GM21526 (cell line): ENCODE results near the gene ZNF491.
"Not testable (repeated sequence)": the region's sequence is repeated elsewhere in the genome, so short reads cannot be mapped to it uniquely, and the experiment has no call there.

Experiments
- ATAC-seq: cut with Tn5 transposase; IDR thresholded peaks from one replicate; pipeline ENCODE4 v1.9.1; 2021; ENCODE audit warnings: moderate library complexity; ENCODE audit not compliant: unreplicated experiment, low FRiP score

Gene ZNF491

DNA sequence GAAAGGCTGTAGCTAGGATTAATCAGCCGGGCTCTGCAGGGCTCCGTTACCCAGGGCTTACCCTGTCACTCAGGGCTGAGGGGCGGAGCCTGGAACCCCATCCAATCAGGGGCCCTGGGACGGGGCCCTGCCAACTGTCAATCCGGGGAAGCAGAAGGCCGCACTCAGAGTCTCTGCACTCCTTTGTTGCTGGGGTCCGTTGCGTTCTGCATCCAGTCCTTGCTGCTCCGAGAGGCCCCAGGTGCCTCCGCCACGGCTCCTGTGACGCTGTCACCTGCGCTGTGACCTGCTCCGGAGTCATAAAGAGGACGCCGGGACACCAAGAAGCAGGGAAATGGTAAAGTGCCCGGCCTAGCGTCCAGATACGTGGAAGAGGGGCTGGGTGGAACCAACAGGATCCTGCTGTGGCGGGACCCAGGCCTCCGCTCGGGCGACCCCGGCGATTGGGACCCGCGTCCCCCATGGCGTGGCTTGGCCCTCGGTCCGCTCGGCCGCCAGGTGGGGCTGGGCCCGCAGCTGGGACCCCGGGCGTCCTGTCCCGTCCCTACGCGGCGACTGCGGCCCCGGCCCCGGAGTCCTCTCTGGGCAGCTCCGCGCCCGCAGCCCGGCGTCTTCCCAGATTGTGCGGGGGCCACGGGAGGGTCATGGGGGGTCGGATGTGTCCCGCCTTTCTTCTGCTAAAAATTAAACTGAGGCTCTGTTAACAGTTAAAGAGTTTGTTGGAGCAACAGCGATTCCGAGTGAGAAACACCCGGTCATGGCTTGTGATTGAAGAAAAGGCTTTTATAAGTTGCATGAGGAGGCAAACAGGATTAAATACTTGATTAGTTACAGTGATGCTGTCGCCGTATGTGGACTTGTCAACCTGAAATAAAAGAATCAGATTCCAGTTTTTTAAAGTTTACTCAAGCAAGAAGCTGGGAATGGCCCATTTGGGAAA, at the start of gene ZNF491:
Gene ZNF491 (plus strand): TSS at position 133 of the 940 bp plus-strand sequence. CDS start 7,431 bp downstream, outside the sequence.
- ATAC-seq, result peak; percentile 92

DNA sequence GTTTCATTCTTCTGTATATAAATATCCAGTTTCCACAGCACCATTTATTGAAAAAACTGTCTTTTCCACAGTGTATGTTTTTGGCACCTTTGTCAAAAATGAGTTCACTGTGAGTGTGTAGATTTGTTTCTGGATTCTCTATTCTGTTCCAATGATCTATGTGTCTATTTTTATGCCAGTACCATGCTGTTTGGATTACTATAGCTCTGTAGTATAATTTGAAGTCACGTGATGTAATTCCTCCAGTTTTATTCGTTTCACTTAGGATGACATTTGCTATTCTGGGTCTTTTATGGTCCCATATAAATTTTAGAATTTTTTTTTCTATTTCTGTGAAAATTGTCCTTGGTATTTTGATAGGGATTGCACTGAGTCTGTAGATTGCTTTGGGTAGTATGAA, 48.6 kb upstream of the ZNF491 start:
- ATAC-seq, result no peak

- no peak for ATAC-seq
These were observed 46.0 kb upstream of the ZNF491 start for GRCh38 chr19:11752244-11752736.

- ATAC-seq, result no peak
These were observed 43.7 kb upstream of the ZNF491 start for GRCh38 chr19:11754663-11755062.

DNA sequence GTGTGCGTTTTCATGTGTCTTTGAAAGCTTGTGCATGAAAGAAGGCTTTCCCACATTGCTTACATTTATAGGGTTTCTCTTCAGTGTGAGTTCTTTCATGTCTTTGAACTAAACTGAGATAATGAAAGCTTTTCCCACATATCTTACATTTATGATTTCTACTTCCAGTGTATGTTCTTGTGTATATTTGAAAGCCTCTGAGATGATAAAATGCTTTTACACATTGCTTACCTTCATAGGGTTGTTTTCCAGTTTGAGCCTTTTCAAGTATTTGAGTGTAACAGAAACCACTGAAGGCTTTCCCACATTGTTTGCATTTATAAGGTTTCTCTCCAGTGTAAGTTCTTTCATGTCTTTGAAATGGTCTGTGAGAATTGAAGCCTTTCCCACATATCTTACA, 41.4 kb upstream of the ZNF491 start:
- ATAC-seq, result no peak

DNA sequence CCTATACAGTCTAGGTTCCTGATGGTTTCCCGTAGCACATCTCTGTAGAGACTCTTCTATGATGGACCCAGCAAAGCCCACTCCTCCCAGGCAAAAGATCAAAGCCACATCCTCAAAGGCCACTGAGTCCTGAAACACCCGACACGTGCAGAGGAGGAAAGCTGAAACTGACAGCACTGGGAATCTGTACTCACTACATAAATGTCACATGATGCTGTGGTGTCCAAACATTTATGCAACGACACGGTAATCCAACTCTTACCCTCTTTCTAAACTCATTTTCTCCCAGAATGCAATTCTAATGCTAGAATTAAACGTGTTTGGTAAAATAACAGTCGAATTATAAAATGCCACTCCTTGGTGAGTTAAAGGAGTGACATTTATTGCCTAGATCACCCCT, 38.5 kb upstream of the ZNF491 start:
- ATAC-seq, result no peak

DNA sequence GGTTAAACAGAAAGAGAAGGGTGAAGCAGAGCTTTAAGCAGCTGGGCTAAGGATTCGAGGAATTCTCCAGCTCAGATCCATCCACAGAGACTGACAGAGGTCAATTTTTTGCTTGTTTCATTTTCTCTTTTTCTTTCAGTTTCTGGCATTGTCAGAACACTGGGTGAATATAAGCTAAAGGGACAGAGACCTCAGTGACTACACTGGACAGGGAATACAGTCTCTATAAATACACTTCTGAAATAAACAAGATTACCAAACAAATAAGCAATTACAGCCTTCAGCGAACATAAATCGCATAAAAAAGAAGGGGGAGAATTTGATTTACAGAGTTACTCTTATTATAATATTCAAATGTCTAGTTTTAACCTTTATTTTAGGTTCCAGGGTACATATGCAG, 35.2 kb upstream of the ZNF491 start:
- no peak for ATAC-seq

DNA sequence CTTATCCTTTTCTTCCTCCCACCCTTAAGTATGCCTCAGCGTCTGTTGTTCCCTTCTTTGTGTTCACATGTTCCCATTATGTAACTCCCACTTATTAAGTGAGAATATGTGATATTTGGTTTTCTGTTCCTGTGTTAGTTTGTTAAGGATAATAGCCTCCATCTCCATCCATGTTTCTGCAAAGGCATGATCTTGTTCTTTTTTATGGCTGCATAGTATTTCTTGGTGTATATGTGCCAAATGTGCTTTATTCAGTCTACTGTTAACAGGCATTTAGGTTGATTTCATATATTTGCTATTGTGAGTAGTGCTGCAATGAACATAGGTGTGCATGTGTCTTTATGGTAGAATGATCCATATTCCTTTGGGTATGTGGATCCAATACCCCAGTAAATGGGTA, 34.7 kb upstream of the ZNF491 start:
- ATAC-seq, result no peak

DNA sequence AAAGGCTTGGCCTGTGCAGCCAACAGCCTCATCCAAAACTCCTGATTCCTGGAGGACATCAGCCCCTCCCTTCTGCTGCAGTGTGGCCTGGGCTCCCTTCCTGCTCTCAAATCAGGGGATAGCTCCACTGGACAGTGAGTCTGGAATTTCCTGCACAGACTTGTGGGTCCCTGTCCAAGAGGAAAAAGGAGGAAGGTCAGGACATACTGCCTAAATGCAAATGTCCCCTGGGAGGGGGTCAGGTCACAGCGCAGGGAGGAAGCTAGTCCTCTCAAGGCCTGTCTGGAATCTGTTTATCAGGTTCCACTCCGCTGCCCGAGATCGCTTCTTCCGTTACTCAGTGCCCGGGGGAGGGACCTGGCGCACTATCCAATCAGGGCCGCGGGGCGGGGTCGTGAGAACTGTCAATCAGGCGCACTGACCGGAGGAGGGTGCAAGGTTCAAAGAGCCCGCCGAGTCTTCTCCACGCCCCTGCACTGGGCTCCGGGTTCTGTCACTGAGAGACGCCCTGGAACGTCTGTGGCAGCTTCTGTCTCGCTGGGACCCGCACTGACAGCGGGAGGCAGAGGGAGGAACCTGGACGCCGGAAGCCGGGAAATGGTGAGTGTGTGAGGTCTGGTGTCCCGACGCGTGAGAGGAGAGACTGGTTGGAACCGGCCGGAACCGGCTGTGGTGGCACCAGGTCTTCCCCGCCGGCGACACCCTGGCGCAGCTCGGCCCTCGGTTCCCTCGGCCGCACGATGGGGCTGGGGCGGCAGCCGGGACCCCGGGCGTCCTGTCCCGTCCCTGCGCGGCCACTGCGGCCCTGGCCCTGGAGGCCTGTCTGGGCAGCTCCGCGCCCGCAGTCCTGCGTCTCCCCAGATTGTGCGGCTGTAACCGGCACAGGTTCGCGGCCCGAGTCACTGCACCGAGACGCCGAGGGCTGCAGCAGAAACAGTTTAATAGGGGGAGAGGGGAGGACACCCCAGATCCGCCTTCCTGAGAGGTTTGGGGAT, 31.4 kb upstream of the ZNF491 start, which contains the start of gene ZNF441:
Gene ZNF441 (plus strand): TSS at position 404 of the 995 bp plus-strand sequence. CDS start 194 bp downstream, at position 598.
- ATAC-seq, result peak; percentile 83

DNA sequence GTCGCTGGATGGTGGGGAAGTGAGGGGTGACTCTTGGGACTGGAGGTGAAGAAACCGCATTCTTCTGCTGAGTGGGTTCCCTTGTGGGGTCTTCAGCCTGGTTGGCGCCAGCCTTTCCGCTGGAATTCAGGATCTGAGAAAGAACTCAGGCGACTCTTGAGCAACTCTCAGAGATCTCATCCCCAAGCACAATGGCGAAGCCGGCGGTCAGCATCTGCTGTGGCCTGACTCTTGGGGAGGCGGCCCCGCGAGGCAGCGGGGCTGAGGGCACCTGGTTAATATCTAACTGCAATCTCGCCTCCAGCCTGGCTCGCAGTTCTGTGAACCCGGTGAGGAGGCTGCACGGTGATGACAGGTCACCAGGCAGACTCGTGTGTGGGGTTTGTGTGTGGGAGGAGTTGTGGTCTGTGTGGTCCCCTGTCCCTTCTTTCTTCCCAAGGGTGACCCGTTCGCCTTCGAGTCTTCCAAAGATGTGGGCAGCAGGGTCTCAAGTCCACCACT, 30.6 kb upstream of the ZNF491 start:
- ATAC-seq, result peak; percentile 8

DNA sequence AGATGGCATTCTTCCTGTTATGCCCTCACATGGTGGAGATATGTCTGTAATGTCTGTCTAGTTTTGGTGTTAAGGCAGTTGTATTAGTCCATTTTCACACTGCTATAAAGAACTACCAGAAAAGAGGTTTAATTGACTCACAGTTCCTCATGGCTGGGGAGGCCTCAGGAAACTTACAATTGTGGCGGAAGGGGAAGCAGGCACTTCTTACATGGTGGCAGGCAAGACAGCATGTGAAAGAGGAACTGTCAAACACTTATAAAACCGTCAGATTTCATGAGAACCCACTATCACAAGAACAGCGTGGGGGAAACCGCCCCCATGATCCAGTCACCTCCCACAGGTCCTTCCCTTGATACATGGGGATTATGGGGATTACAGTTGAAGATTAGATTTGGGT, 28.3 kb upstream of the ZNF491 start:
- ATAC-seq, result no peak

GRCh38 chr19:11771520-11771919, 26.8 kb upstream of the ZNF491 start:
- ATAC-seq, result not testable (repeated sequence)

GRCh38 chr19:11776669-11777068, 21.7 kb upstream of the ZNF491 start:
- not testable (repeated sequence) for ATAC-seq

GRCh38 chr19:11780431-11781020, 17.8 kb upstream of the ZNF491 start:
- no peak for ATAC-seq

- no peak for ATAC-seq
These were observed 16.8 kb upstream of the ZNF491 start for GRCh38 chr19:11781295-11782057.

- no peak for ATAC-seq
These were observed 14.6 kb upstream of the ZNF491 start for GRCh38 chr19:11783767-11784166.

DNA sequence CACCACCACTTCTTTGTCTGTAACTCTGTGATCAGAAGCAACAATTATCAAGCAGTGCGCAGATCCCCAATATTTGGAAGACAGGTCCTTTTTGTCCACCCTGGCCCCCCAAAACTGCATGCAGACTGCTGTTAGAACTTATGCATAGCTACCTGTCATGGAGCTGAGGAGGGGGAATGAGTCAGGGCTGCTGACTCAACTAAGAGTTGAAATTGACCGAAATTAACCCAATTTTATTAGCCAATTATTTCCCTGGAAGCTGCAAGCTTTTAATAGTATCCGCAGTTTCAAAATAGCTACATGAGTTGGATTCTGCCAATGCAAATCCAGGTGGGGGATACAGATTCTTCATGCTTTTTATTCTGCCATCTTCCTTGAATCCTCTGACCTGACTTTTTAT, 14.0 kb upstream of the ZNF491 start:
- no peak for ATAC-seq

GRCh38 chr19:11787536-11787935, 10.8 kb upstream of the ZNF491 start:
- ATAC-seq, result no peak

DNA sequence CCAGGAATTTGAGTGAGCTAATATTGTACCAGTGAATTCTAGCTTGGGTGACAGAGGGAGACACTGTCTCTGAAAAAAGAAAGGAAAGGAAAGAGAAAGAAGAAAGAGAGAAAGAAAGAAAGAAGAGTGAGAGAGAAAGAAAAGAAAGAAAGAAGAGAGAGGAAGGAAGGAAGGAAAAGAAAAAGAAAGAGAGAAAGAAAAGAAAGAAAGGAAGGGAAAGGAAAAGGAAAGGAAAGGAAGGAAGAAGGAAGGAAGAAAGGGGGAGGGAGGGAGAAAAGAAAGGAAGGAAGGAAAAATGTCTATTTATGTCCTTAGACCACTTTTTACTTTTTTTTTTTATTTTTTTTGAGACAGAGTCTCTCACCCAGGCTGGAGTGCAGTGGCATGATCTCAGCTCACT, 5.4 kb upstream of the ZNF491 start:
- no peak for ATAC-seq
